HK-2 (cell line): ENCODE data around the gene GALNT11.

ENCODE experiments used
- DNase-seq: peaks from one replicate; pipeline ENCODE4 v3.0.0-alpha.2; 2018; ENCODE audit not compliant: unreplicated experiment

The GALNT11 gene

GRCh38 chr7:152148706-152149105, 123.2 kb downstream of the GALNT11 start:
- no peak for DNase-seq

GRCh38 chr7:152149363-152149762, 123.9 kb downstream of the GALNT11 start:
- DNase-seq, result no peak

GRCh38 chr7:152152267-152152666, 126.8 kb downstream of the GALNT11 start:
- DNase-seq, result no peak

- DNase-seq, result no peak
Measured at GRCh38 chr7:152158801-152159587, 133.5 kb downstream of the GALNT11 start.

- no peak for DNase-seq
Measured at GRCh38 chr7:152161171-152161570, 135.7 kb downstream of the GALNT11 start.

GRCh38 chr7:152162287-152162686, 136.8 kb downstream of the GALNT11 start:
- no peak for DNase-seq
